ENCODE measurements around the gene MVB12A.
A peak's percentile ranks its signal among the peaks of the same experiment; 100 is the strongest.

The MVB12A gene

GRCh38 chr19:17471410-17472125 lies 51.7 kb downstream of the MVB12A start:
- no peak overlapping the region for H3K27ac ChIP-seq (ENCODE audit: insufficient read depth, low read depth, low read length, poor library complexity, severe bottlenecking)
- H3K9me3 ChIP-seq (ENCODE audit: control insufficient read depth, low read length) = no peaks in the 10 kb centered on the region
- 54 to 61% methylated on average over 12 of the region's 12 CpGs for WGBS, 2 experiments
- peak overlapping the region; percentile 74 for H3K4me3 ChIP-seq (ENCODE audit: insufficient read depth, low read depth, low read length)
- no peaks in the 10 kb centered on the region for H3K36me3 ChIP-seq (ENCODE audit: control insufficient read depth, insufficient read depth, low read length)
- H3K4me1 ChIP-seq (ENCODE audit: control insufficient read depth, insufficient read depth, low read length) = peaks cover 8% of the 10 kb centered on the region
- peaks cover 9% of the 10 kb centered on the region for H3K27me3 ChIP-seq (ENCODE audit: control insufficient read depth, insufficient read depth, low read length, poor library complexity, severe bottlenecking)

- Histone ChIP-seq H3K27ac (ENCODE audit: insufficient read depth, low read depth, low read length, poor library complexity, severe bottlenecking) (no peak overlapping the region), H3K27me3 (ENCODE audit: control insufficient read depth, insufficient read depth, low read length, poor library complexity, severe bottlenecking) (peaks cover 9% of the 10 kb centered on the region), H3K4me3 (ENCODE audit: insufficient read depth, low read depth, low read length) (no peak overlapping the region), H3K9me3 (ENCODE audit: control insufficient read depth, low read length) (no peaks in the 10 kb centered on the region), H3K4me1 (ENCODE audit: control insufficient read depth, insufficient read depth, low read length) (peaks cover 8% of the 10 kb centered on the region), H3K36me3 (ENCODE audit: control insufficient read depth, insufficient read depth, low read length) (no peaks in the 10 kb centered on the region)
- 92 to 94% methylated on average over 9 of the region's 9 CpGs for WGBS, 2 experiments
These were observed 53.2 kb downstream of the MVB12A start for GRCh38 chr19:17473041-17473440.

All from ectodermal cell (in vitro differentiated cells).